IMR-90 (cell line): ENCODE measurements around the gene FNDC11. TPM values are rescaled to one million over a fixed set of nuclear protein-coding genes. Genes with fewer than 3 reads are reported as not detected.

Experiments used
- ATAC-seq: fragments of 200-7000 bp; cut with Tn5 transposase; 2 replicates; pipeline ENCODE4 v1.9.1; 2020; ENCODE audit warnings: low read depth, mild to moderate bottlenecking, moderate library complexity
- BruUV-seq: library from RNA; stranded (reverse); fragments of 400-500 nt; replicated peaks from 2 replicates; lab custom pipeline; 2021; lab: Mats Ljungman, UMichigan
- CTCF ChIA-PET: fragments of 300-600 bp; formaldehyde crosslinking; extraction: SDS; loops from one replicate; lab custom pipeline; 2021; ENCODE audit warnings: antibody characterized with exemption; lab: Yijun Ruan, JAX
- POLR2A ChIA-PET: fragments of 300-600 bp; sonication (Branson Sonifier 250); formaldehyde crosslinking; loops from one replicate; lab custom pipeline; 2022; ENCODE audit warnings: antibody characterized with exemption; ENCODE audit not compliant: unreplicated experiment; lab: Charles Lee
- DNase-seq: peaks from one replicate; pipeline ENCODE4 v3.0.0; 2013
- H2AFZ ChIP-seq: replicated peaks from 2 replicates; pipeline ENCODE3; 2013; ENCODE audit warnings: low read length, mild to moderate bottlenecking; ENCODE audit not compliant: poor library complexity
- H2AK5ac ChIP-seq: 2 replicates; pipeline ENCODE4 v1.6.1; 2013; ENCODE audit warnings: low read depth, low read length, inconsistent platforms
- H2AK9ac ChIP-seq: replicated peaks from 2 replicates; pipeline ENCODE3; 2013; ENCODE audit warnings: mild to moderate bottlenecking, low read depth, low read length, moderate library complexity; ENCODE audit not compliant: poor library complexity
- H2BK120ac ChIP-seq: 2 replicates; pipeline ENCODE4 v1.6.1; 2013; ENCODE audit warnings: low read depth, low read length, inconsistent platforms
- H2BK15ac ChIP-seq: 3 replicates; pipeline ENCODE4 v1.6.1; 2013; ENCODE audit warnings: low read depth, low read length, inconsistent platforms
- H2BK20ac ChIP-seq: 2 replicates; pipeline ENCODE4 v1.6.1; 2013; ENCODE audit warnings: low read depth, mild to moderate bottlenecking, inconsistent platforms, low read length, moderate library complexity
- H2BK5ac ChIP-seq: 2 replicates; pipeline ENCODE4 v1.6.1; 2013; ENCODE audit warnings: mild to moderate bottlenecking, low read depth, low read length, inconsistent platforms; ENCODE audit not compliant: poor library complexity, severe bottlenecking
- H3K14ac ChIP-seq: replicated peaks from 2 replicates; pipeline ENCODE4 v1.6.1; 2013; ENCODE audit warnings: low read depth, low read length, inconsistent platforms
- H3K18ac ChIP-seq: 2 replicates; pipeline ENCODE4 v1.6.1; 2013; ENCODE audit warnings: low read depth, low read length, control low read depth
- H3K23ac ChIP-seq: 2 replicates; pipeline ENCODE4 v1.6.1; 2013; ENCODE audit warnings: low read depth, low read length, inconsistent platforms
- H3K27ac ChIP-seq: 2 replicates; pipeline ENCODE4 v1.5.1; 2013; ENCODE audit warnings: mild to moderate bottlenecking, control low read depth, low read length; ENCODE audit not compliant: insufficient read depth
- H3K27me3 ChIP-seq: 2 replicates; pipeline ENCODE4 v1.6.1; 2013; ENCODE audit warnings: low read length; ENCODE audit not compliant: control insufficient read depth, insufficient read depth
- H3K36me3 ChIP-seq: 2 replicates; pipeline ENCODE4 v1.6.1; 2013; ENCODE audit warnings: low read length, mixed read lengths; ENCODE audit not compliant: control insufficient read depth, insufficient read depth
- H3K4ac ChIP-seq: 2 replicates; pipeline ENCODE4 v1.6.1; 2013; ENCODE audit warnings: low read depth, low read length, inconsistent platforms
- H3K4me1 ChIP-seq: 2 replicates; pipeline ENCODE4 v1.6.1; 2013; ENCODE audit warnings: low read length, mixed read lengths; ENCODE audit not compliant: control insufficient read depth, insufficient read depth
- H3K4me2 ChIP-seq: 2 replicates; pipeline ENCODE4 v1.6.1; 2013; ENCODE audit warnings: low read depth, mild to moderate bottlenecking, control low read depth, low read length, moderate library complexity
- H3K4me3 ChIP-seq: 2 replicates; pipeline ENCODE4 v1.5.1; 2013; ENCODE audit warnings: low read depth, mild to moderate bottlenecking, control low read depth, low read length, moderate library complexity; ENCODE audit not compliant: insufficient read depth
- H3K56ac ChIP-seq: 2 replicates; pipeline ENCODE4 v1.6.1; 2013; ENCODE audit warnings: low read length, inconsistent platforms; ENCODE audit not compliant: insufficient read depth; ENCODE audit errors: extremely low read depth
- H3K79me1 ChIP-seq, 2 experiments: 2 replicates each; pipeline ENCODE4 v1.6.1; 2013; ENCODE audit warnings: low read length in 2 of 2, inconsistent platforms in 1 of 2, low read depth in 1 of 2
- H3K9ac ChIP-seq: 2 replicates; pipeline ENCODE4 v1.6.1; 2013; ENCODE audit warnings: low read depth, low read length, control low read depth
- H3K9me1 ChIP-seq: 2 replicates; pipeline ENCODE4 v1.6.1; 2013; ENCODE audit warnings: low read length, inconsistent platforms; ENCODE audit not compliant: insufficient read depth
- H3K9me3 ChIP-seq: 2 replicates; pipeline ENCODE4 v1.6.1; 2013; ENCODE audit warnings: low read length; ENCODE audit not compliant: control insufficient read depth, insufficient read depth
- H4K20me1 ChIP-seq: 2 replicates; pipeline ENCODE4 v1.6.1; 2013; ENCODE audit warnings: low read length, inconsistent platforms; ENCODE audit not compliant: insufficient read depth
- H4K5ac ChIP-seq: 2 replicates; pipeline ENCODE4 v1.6.1; 2013; ENCODE audit warnings: mild to moderate bottlenecking, low read depth, low read length, control low read depth
- H4K8ac ChIP-seq, 2 experiments: 2 replicates each; pipeline ENCODE4 v1.6.1; 2013; ENCODE audit warnings: low read depth in 2 of 2, low read length in 2 of 2, control low read depth in 1 of 2, inconsistent platforms in 1 of 2
- H4K91ac ChIP-seq: 2 replicates; pipeline ENCODE4 v1.6.1; 2013; ENCODE audit warnings: low read depth, low read length, inconsistent platforms; ENCODE audit not compliant: insufficient read depth
- CEBPB ChIP-seq: IDR thresholded peaks from 2 replicates; pipeline ENCODE4 v1.6.1; 2012; ENCODE audit warnings: low read depth, low read length, improper control_type of control experiment
- CHD1 ChIP-seq: IDR thresholded peaks from 2 replicates; pipeline ENCODE4 v1.6.1; 2012; ENCODE audit warnings: low read depth, low read length, improper control_type of control experiment
- FOS ChIP-seq: fragments of 150-350 bp; IDR thresholded peaks from 2 replicates; pipeline ENCODE4 v1.6.1; 2016; ENCODE audit warnings: low read depth, low read length
- MAFK ChIP-seq: IDR thresholded peaks from 2 replicates; pipeline ENCODE4 v1.6.1; 2012; ENCODE audit warnings: low read depth, low read length, improper control_type of control experiment
- MAZ ChIP-seq: IDR thresholded peaks from 2 replicates; pipeline ENCODE4 v1.6.1; 2012; ENCODE audit warnings: low read depth, mild to moderate bottlenecking, low read length, improper control_type of control experiment, moderate library complexity, borderline replicate concordance
- MXI1 ChIP-seq: IDR thresholded peaks from 2 replicates; pipeline ENCODE4 v1.6.1; 2012; ENCODE audit warnings: low read depth, mild to moderate bottlenecking, low read length, moderate library complexity, borderline replicate concordance
- NFE2L2 ChIP-seq: fragments of 150-350 bp; IDR thresholded peaks from 2 replicates; pipeline ENCODE4 v1.6.1; 2016; ENCODE audit warnings: low read depth, mild to moderate bottlenecking, low read length
- POLR2A ChIP-seq: IDR thresholded peaks from 2 replicates; pipeline ENCODE4 v1.6.1; 2012; ENCODE audit warnings: mild to moderate bottlenecking, low read depth, low read length
- RAD21 ChIP-seq: IDR thresholded peaks from 2 replicates; pipeline ENCODE4 v1.6.1; 2012; ENCODE audit warnings: low read length, improper control_type of control experiment
- RCOR1 ChIP-seq: IDR thresholded peaks from 2 replicates; pipeline ENCODE4 v1.6.1; 2012; ENCODE audit warnings: mild to moderate bottlenecking, low read length, improper control_type of control experiment; ENCODE audit not compliant: insufficient replicate concordance
- RFX5 ChIP-seq: IDR thresholded peaks from 2 replicates; pipeline ENCODE4 v1.8.0; 2012; ENCODE audit warnings: low read depth, mild to moderate bottlenecking, low read length, moderate library complexity
- SMC3 ChIP-seq: fragments of 150-350 bp; IDR thresholded peaks from 2 replicates; pipeline ENCODE4 v1.6.1; 2016; ENCODE audit warnings: low read depth, mild to moderate bottlenecking, antibody characterized with exemption, low read length, moderate library complexity
- WGBS, 2 experiments: methylation state at CpG; one replicate each; pipeline versions ENCODE4 v1.1.5 to v1.1.7; 2013; ENCODE audit warnings: missing lambda C conversion rate in 2 of 2; ENCODE audit not compliant: insufficient read length in 1 of 2; ENCODE audit errors: extremely low coverage in 2 of 2; 5-methylcytosine and 5-hydroxymethylcytosine counted together
- dilution Hi-C: fragments of 300-500 bp; cut with HindIII; formaldehyde crosslinking; loops from one replicate; pipeline ENCODE4 v1.14.3; 2018; ENCODE audit warnings: low sequenced_read_pairs; ENCODE audit not compliant: unreplicated experiment
- in situ Hi-C: fragments of 300-500 bp; cut with MboI; formaldehyde crosslinking; loops from 3 replicates; pipeline ENCODE4 v1.14.3; 2019; ENCODE audit warnings: low sequenced_read_pairs, inconsistent platforms, mixed read lengths
- intact Hi-C: fragments of 100-400 bp; cut with micrococcal nuclease; formaldehyde crosslinking; loops from 2 replicates; pipeline ENCODE4 v1.10.0; 2022
- polyA plus RNA-seq, 3 experiments: library from polyadenylated mRNA; depleted of rRNA; stranded (reverse); fragments of >200 nt; gene quantifications; 2 replicates each; pipeline ENCODE4 v1.2.3, GENCODE V29; 2012; ENCODE audit warnings: low replicate concordance in 1 of 3
- total RNA-seq: library from RNA; depleted of rRNA; stranded (reverse); fragments of >200 nt; gene quantifications from 2 replicates; pipeline ENCODE4 v1.2.3, GENCODE V29; 2012
- TF ChIP-seq, protein P1 (sequence below): fragments of 150-350 bp; IDR thresholded peaks from 2 replicates; pipeline ENCODE4 v1.6.1; 2016; ENCODE audit warnings: low read depth, mild to moderate bottlenecking, low read length, moderate library complexity, borderline replicate concordance
- TF ChIP-seq, protein P2 (sequence below): fragments of 150-350 bp; IDR thresholded peaks from 2 replicates; pipeline ENCODE4 v1.6.1; 2017; ENCODE audit warnings: mild to moderate bottlenecking, antibody characterized with exemption, low read length, low read depth
- TF ChIP-seq, protein P3 (sequence below): conservative IDR thresholded peaks from 2 replicates; pipeline ENCODE4 v1.5.1; 2012; ENCODE audit warnings: mild to moderate bottlenecking, low read depth, low read length, improper control_type of control experiment

The FNDC11 gene
- total and polyA plus RNA-seq, 2 of the 4 experiments (the other 2 are of a cell fraction), result 0.36 to 1.0 TPM

GRCh38 chr20:63572071-63572787 is 18.3 kb downstream of the FNDC11 start:
- Histone ChIP-seq H2BK120ac (no peak overlapping the region), H4K91ac (no peak overlapping the region), H3K27ac (no peak overlapping the region), H3K4ac (no peak overlapping the region), H3K9ac (no peak overlapping the region), H4K20me1 (no peaks in the 10 kb centered on the region), H3K79me1 (peaks cover 4 to 13% of the 10 kb centered on the region in 2 experiments), H2BK15ac (no peak overlapping the region), H2AFZ (no peak overlapping the region), H2AK5ac (no peak overlapping the region), H3K27me3 (no peaks in the 10 kb centered on the region), H3K4me2 (no peak overlapping the region), H4K5ac (no peak overlapping the region), H3K18ac (no peak overlapping the region), H3K4me3 (no peak overlapping the region), H3K14ac (no peak overlapping the region), H3K9me1 (peaks cover 3% of the 10 kb centered on the region; the same call in 1 of the 2 replicates), H2BK5ac (no peak overlapping the region), H3K9me3 (no peaks in the 10 kb centered on the region), H3K23ac (no peak overlapping the region), H2BK20ac (no peak overlapping the region), H3K36me3 (peaks cover 10% of the 10 kb centered on the region; the same call in 1 of the 2 replicates), H3K4me1 (peaks cover 10% of the 10 kb centered on the region), H4K8ac (no peak overlapping the region), H3K56ac (no peak overlapping the region), H2AK9ac (peak overlapping the region; percentile 99)
- ChIA-PET CTCF (no interaction called here), POLR2A (no interaction called here)
- ATAC-seq (no peak), DNase-seq (no peak)
- dilution Hi-C loops, result no loop called here
- 93% methylated on average over 26 of the region's 48 CpGs; no CpG with 5 or more reads in 1 of the 2 experiments for WGBS, 2 experiments
- in situ Hi-C loops, result no loop called here
- BruUV-seq, result no TSS peak
- intact Hi-C loops, result loop anchor here (2.0 kb wide), 1 partner anchor 17 kb away; the partner anchor contains the start of gene FNDC11
- TF ChIP-seq, protein P1, sequence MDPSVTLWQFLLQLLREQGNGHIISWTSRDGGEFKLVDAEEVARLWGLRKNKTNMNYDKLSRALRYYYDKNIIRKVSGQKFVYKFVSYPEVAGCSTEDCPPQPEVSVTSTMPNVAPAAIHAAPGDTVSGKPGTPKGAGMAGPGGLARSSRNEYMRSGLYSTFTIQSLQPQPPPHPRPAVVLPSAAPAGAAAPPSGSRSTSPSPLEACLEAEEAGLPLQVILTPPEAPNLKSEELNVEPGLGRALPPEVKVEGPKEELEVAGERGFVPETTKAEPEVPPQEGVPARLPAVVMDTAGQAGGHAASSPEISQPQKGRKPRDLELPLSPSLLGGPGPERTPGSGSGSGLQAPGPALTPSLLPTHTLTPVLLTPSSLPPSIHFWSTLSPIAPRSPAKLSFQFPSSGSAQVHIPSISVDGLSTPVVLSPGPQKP, result no peak
- TF ChIP-seq CEBPB (no peak), FOS (no peak), MXI1 (no peak), SMC3 (no peak), MAZ (no peak), RFX5 (no peak), NFE2L2 (no peak), CHD1 (no peak), MAFK (no peak), POLR2A (no peak), RAD21 (no peak), RCOR1 (no peak)
- TF ChIP-seq, protein P2, sequence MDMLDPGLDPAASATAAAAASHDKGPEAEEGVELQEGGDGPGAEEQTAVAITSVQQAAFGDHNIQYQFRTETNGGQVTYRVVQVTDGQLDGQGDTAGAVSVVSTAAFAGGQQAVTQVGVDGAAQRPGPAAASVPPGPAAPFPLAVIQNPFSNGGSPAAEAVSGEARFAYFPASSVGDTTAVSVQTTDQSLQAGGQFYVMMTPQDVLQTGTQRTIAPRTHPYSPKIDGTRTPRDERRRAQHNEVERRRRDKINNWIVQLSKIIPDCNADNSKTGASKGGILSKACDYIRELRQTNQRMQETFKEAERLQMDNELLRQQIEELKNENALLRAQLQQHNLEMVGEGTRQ, result no peak
- TF ChIP-seq, protein P3, sequence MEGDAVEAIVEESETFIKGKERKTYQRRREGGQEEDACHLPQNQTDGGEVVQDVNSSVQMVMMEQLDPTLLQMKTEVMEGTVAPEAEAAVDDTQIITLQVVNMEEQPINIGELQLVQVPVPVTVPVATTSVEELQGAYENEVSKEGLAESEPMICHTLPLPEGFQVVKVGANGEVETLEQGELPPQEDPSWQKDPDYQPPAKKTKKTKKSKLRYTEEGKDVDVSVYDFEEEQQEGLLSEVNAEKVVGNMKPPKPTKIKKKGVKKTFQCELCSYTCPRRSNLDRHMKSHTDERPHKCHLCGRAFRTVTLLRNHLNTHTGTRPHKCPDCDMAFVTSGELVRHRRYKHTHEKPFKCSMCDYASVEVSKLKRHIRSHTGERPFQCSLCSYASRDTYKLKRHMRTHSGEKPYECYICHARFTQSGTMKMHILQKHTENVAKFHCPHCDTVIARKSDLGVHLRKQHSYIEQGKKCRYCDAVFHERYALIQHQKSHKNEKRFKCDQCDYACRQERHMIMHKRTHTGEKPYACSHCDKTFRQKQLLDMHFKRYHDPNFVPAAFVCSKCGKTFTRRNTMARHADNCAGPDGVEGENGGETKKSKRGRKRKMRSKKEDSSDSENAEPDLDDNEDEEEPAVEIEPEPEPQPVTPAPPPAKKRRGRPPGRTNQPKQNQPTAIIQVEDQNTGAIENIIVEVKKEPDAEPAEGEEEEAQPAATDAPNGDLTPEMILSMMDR, result no peak
